Measurements from ENCODE around the gene ZIC1. TPM values are rescaled to one million over a fixed set of nuclear protein-coding genes. Genes with fewer than 3 reads are reported as not detected.

ZIC1 gene
- total RNA-seq (2011; cell fraction: chromatin; rRNA removed; ENCODE audit: low replicate concordance): not detected in 2 replicates
- not detected in 2 replicates for total RNA-seq (2011; cell fraction: nucleolus; rRNA removed)
- 0.29 TPM in 1 of 2 replicates, not detected in the other for total RNA-seq (2011; cell fraction: nucleoplasm; rRNA removed)
- total RNA-seq (2014; rRNA removed): not detected in 2 replicates
- total RNA-seq (2014; rRNA removed; fragmentation: Illumina TruSeq; extraction: Trizol): not detected in 2 replicates
- not detected in 2 replicates for total RNA-seq (2015; rRNA removed; fragmentation: Illumina TruSeq; extraction: Trizol)
- total RNA-seq (2021): 0.42 TPM in 1 of 2 replicates, not detected in the other
- polyA plus RNA-seq (2011; rRNA removed): 0.21 and 0.53 TPM in 2 replicates
- polyA plus RNA-seq (2011; cell fraction: cytosol; rRNA removed): 0.83 and 1.3 TPM in 2 replicates
- polyA plus RNA-seq (2011; cell fraction: nucleus; rRNA removed): 0.81 and 3.1 TPM in 2 replicates
- polyA plus RNA-seq (2012): 0.22 and 0.28 TPM in 2 replicates
- not detected in 2 replicates for polyA plus RNA-seq (2014; fragmentation: Illumina TruSeq; extraction: Trizol)
- polyA plus RNA-seq (2014; fragmentation: Nextera tagmentation; extraction: Ambion mirVana): not detected
- not detected in 2 replicates for polyA plus RNA-seq (2014; rRNA removed)
- not detected in 2 replicates for polyA minus RNA-seq (2011; rRNA and poly(A)+ RNA removed)
- polyA minus RNA-seq (2011; cell fraction: cytosol; rRNA and poly(A)+ RNA removed): 1.8 TPM in 1 of 2 replicates, not detected in the other
- polyA minus RNA-seq (2011; cell fraction: nucleus; rRNA and poly(A)+ RNA removed): 0.27 and 0.89 TPM in 2 replicates
- Bru-seq, nascent RNA: not detected
- not detected for BruChase-seq, experiment 1, labeled RNA remaining after a 2-hour chase
- percentile 3 among the genes with signal in this experiment for BruChase-seq, experiment 2, labeled RNA remaining after a 6-hour chase
- long read RNA-seq, experiment 1: 0 reads
- long read RNA-seq, experiment 2: 0 reads
- long read RNA-seq, experiment 3: 0 reads

DNA sequence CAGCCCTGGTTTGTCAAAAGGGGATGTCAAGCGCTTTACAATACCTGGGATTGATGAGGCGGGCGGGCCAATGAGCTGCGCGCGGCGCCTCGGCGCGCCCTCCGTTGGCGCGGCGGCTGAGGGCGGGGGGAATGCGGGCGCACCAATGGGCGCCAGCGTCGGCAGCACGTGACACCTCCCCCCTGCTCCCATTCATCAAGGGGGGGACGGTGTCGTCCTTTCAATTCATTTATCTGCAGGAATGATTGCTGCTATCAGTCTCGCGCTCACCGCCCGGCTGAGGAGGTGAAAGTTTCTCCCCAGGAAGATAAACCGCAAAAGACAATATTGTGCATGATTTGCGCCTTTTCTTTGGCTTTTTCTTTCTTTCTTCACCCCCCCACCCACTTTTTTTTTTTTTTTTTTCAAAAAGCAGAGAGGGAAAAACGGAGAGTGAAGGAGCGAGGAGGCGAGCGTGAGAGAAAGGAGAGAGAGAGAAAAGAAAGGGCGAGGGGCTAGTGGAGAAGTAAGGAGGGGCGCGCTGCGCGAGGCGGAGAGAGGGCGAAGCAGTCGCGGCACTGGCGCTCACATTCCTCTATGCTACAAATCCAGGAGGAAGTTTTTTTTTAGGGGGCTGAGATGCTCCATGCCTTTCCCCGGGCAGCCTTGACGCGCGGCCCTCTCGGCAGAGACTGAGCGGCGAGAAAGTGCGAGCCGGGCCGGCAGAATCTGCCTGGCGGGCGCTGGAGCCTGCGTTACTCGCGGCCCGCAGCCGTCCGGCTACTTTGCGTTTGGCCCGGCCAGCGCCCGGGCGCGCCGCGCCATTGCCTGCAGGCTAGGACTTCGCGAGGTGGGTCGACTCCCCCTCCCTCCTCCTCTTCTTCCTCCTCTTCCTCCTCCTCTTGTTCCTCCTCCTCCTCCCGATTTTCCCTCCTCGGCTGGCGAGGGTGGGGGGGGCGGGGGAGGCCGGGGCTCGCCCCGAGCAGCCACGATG is at the start of gene ZIC1:
Gene ZIC1, plus strand, starts transcription at position 223 of the 973 bp plus-strand sequence. Its CDS starts 748 bp downstream, at position 971.
- no peak for TF ChIP-seq CHD1 (IDR thresholded peaks at IDR 0.05; ENCODE audit: low read length)
- TF ChIP-seq GTF2E2 (tag; IDR thresholded peaks at IDR 0.05): no peak
- TF ChIP-seq NUFIP1 (IDR thresholded peaks at IDR 0.05; ENCODE audit: partially characterized antibody): no peak
- TF ChIP-seq GATAD2A (IDR thresholded peaks at IDR 0.05): no peak
- no peak for TF ChIP-seq CHCHD3 (CRISPR knock-in tag; IDR thresholded peaks at IDR 0.05)
- no peak for TF ChIP-seq MAZ (CRISPR knock-in tag; conservative IDR thresholded peaks at IDR 0.05 in 1 of 2, IDR thresholded peaks at IDR 0.05 in 1 of 2)
- Histone ChIP-seq H3K27me3 (ENCODE audit: control insufficient read depth in 2 of 2, insufficient read depth in 2 of 2, low read length in 2 of 2) (peaks cover 3 to 45% of the 10 kb centered on the region in 2 experiments; a peak in 3 of 5 replicates), H4K20me1 (replicated peaks; ENCODE audit: control insufficient read depth, insufficient read depth, low read length) (no peaks in the 10 kb centered on the region), H3K4me2 (ENCODE audit: insufficient read depth, low read length) (no peak within 1 kb of the TSS), H3K36me3 (ENCODE audit: control insufficient read depth, insufficient read depth, low read length) (no peaks in the 10 kb centered on the region), H3K9me1 (ENCODE audit: control insufficient read depth, insufficient read depth, low read length) (no peaks in the 10 kb centered on the region), H3K4me3 (no peak within 1 kb of the TSS), H2AFZ (ENCODE audit: low read depth, low read length) (no peak within 1 kb of the TSS), H3K9me3 (replicated peaks; ENCODE audit: control insufficient read depth, insufficient read depth, low read depth, low read length) (no peaks in the 10 kb centered on the region), H3K27ac (ENCODE audit: extremely low read depth, low read depth, low read length) (no peak within 1 kb of the TSS), H3K4me1 (replicated peaks in 1 of 2; ENCODE audit: control insufficient read depth in 2 of 2, insufficient read depth in 2 of 2, low read length in 2 of 2) (peaks cover 0 to 4% of the 10 kb centered on the region in 2 experiments; a peak in 1 of 5 replicates), H3K79me2 (ENCODE audit: control insufficient read depth, insufficient read depth, low read length) (no peaks in the 10 kb centered on the region), H3K9ac (ENCODE audit: insufficient read depth in 1 of 2, low read depth in 2 of 2, low read length in 2 of 2) (no peak within 1 kb of the TSS)
- CTCF ChIA-PET (ENCODE audit: low intra/inter-chr PET ratio): no interaction called here
- FAIRE-seq (no peak), DNase-seq (ENCODE audit: extremely low read depth in 1 of 4, low spot score in 3 of 4) (no peak), ATAC-seq (no peak)
- no TSS peak for BruUV-seq (replicated peaks)
- POLR2A ChIA-PET: no interaction called here
- intact Hi-C loops (cut with micrococcal nuclease): no loop called here
- in situ Hi-C loops (cut with MboI): no loop called here
- 51% methylated on average over 37 of the region's 80 CpGs for WGBS (ENCODE audit: insufficient coverage, low coverage, missing lambda C conversion rate)
